Epidermal melanocyte (primary cell): ENCODE results near the gene RMI2.

Experiments used
- DNase-seq: peaks from one replicate; pipeline ENCODE4 v3.0.0; 2011; ENCODE audit warnings: low spot score; ENCODE audit not compliant: insufficient read length

The RMI2 gene

DNA sequence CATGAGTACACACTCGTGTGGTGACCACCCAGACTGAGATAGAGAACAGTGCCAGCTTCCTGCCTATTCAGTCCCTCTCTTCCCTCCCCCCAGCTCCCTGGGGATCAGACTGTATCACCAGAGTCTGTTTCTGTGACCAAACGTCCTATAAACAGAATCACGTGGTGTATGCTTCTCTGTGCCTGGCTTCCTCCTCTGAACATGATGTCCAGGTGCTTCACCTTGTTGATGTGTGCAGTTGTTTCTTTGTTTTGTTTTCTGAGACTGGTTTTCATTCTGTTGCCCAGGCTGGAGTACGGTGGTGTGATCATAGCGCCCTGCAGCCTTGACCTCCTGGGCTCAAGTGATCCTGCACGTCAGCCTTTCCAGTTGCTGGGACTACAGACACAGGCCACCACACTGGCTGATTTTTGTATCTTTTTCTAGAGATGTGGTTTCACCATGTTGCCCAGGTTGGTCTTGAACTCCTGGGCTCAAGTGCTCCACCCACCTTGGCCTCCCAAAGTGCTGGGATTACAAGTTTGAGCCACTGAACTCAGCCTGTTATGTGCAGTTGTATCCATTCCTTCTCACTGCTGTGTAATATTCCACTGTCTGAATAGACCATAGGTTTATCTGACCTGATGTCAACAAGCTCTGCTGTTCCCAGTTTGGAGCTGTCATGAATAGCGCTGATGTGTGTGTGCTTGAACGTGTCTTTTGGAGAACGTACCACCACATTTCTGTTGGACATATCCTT lies 35.2 kb upstream of the RMI2 start:
- no peak for DNase-seq

DNA sequence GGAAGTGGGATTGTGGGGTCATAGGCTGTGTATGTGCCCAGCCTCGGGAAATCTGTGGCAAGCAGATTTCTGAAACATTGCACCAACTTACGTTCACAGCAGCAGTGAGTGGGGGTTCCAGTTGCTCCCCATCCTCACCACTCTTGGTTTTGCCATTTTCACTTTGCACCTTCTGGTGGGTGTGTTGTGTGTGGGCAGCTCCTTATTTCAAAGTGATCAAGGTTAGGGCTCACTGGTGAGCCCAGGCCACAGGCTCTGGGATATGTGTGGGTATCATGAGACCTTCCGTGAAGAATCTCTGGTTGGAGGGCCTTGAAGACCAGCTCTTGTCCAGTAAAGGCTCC lies 34.7 kb upstream of the RMI2 start:
- DNase-seq, result no peak

DNA sequence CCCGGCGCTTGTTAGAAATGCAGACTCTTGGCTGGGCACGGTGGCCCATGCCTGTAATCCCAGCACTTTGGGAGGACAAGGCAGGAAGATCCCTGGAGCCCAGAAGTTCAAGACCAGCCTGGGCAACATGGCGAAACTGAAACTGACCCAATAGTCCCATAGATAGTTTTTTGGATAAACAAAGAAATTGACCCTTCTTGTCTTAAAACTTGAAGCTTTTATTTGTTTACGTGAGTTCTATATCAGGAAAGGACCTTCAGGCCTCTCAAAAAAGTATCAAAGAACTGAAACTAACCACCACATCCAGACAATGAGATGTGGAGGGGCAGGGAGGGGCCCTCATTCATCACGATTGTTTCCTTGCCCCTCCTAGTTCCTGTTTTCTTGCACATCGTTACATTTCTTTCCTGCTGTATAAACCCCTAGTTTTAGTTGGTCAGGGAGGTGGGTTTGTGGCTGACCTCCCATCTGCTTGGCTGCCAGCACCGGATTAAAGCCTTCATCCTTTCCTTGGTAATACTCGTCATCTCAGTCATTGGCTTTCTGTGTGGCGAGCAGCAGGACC lies 34.2 kb upstream of the RMI2 start:
- no peak for DNase-seq

DNA sequence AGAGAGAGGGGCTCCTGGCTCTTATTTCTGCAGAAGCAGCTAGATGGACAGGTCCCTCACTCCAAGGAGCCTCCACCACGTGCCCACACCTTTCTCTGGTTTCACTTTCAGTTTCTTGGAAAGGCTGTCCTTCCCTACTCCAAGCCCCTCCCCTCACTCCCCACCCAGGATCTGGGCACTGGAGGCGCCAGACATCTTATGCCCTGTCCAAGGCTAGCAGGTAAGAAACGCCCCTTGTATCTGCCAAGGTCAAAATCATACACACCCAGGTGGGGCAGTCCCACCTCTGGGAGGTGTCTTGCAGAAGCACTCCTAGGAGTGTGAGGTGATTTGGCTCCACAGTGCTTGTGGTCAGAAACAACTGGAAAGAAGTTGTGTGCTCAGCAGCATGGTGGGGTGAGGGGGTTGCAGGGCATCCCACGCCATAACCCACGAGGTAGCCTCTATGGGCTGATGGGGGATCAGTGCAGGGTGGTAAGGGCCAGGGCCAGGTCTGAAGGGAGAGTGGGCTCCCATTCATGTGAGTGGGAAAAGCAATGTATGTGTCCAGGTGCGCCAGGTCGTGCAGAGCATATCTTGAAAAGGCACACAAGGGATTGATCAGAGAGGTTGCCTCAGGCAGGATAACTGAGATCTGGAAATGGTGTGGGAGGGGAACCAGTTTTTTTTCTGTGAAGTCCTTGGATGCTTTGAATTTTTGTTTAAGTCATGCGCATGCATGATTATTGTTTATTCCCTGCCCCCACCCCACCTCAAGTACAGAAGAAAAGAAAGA lies 32.4 kb upstream of the RMI2 start:
- no peak for DNase-seq

DNA sequence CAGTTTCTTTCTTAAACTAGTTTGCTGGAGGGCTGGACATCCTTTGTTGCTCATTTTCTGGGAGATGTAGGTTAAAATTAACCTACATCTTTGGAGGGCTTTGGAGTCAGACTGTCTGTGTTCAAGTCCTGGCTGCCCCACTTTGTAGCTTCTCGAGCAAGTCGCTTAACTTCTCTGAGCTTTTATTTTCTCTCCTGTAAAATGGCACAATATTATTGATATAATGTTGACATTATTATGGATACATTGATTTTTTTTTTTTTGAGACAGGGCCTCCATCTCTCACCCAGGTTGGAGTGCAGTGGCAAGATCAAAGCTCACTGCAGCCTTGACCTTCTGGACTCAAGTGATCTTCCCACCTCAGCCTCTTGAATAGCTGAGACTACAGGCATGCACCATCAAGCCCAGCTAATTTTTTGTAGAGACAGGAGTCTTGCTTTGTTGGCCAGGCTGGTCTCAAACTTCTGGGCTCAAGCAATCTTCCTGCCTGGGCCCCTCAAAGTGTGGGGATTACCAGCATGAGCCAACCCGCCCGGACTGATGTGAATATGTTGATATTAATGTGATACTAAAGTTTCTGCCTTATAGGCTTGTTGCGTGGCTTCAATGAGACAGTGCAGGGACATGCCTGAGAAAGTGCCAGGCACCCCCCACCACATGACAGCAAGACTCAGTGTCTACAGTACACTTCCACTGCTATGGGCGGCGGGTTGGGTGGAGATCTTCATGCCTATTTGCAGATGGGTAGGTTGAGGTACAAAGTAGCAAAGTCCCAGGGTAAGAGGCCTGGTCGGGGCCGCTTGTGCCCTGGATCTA lies 31.6 kb upstream of the RMI2 start:
- DNase-seq, result no peak

DNA sequence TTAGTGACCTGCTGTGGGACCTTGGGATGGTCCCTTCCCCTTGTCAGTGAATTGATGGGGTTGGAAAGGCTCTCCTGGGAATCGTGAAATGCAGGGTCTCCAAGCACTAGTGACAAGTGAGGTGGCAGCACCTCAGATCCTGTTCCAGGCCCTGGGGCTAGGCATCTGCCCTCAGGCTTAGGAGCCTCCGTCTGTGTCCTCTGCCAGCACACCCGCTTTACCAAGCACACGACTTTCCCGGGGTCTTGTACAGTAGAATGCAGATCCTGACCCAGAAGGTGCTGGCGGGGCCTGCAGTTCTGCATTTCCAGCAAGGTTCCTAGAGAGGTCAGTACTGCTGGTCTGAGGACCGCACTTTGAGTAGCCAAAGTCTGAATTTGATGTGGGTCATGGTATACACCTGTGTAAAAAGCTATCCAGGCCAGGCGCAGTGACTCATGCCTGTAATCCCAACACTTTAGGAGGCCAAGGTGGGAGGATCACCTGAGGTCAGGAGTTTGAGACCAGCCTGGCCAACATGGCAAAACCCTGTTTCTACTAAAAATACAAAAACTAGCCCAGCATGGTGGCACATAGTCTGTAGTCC lies 30.9 kb upstream of the RMI2 start:
- no peak for DNase-seq

DNA sequence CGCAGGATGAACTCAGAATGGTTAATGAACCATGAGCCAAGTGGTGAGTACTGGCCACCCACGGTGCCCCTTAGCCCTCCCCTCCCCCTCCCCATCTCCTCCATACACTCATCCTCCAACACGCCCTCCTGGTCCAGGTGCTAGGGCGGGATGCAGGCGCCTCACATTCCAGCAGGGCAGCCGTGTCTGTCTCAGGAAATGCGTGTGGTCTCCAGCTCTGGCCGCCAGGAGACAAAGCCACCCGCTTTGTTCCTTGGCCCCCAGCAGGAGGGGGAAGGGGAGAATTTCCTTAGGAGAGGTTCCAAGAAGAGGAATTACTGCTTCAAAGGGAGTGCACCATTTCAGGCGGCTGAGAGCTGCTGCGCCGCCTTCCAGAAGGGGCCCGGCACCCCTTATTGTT lies 29.7 kb upstream of the RMI2 start:
- DNase-seq, result no peak

DNA sequence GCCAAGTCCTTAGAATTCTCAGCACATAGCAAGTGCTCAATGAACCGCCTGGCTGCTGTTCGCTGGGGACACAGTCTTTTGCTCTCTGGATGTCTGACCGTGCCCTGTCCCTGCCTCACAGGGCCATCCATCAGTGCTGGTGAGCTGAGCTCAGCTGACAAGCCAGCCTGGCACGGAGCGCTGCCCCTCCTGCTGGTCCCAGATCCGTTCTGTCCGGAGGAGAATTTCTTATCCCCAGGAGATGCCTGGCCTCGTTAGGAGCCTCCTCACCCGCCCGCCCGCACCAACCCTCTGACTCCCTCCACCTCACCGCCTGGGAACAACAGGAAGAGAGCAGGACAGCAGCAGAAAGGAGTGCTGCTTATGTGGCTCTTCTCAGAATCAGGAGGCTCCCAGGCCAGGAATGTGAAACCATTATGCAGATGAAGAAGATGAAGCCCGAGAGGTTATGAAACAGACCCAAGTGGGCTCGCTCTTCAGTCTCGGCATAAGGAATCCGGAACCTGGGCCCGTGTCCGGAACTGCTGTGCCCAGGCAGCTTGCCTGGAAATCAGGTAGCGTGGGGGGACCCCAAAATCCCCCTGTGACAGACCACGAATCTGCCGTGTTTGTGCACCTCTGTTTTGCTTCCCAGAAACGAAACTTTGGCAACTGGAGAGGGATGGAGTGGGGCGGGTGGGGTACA lies 28.8 kb upstream of the RMI2 start:
- no peak for DNase-seq

DNA sequence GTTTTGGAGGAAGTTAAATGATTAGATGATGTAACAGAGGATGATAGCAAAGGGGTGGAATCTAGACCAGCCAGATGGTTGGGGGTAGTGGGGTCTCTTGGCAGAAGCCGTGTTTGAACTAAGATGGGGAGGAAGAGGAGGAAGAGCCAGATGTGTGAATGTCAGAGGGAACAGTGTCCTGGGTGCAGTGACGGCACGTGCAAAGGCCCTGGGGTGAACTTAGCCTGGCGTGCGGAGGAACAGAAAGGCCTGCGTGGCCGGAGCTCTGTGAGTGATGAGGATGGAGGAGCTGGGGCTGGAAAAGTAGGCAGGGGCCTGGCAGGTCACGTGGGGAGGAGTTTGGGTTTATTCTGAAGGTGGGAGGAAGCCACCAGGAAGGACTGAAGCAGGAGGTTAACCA lies 26.4 kb upstream of the RMI2 start:
- DNase-seq, result no peak

DNA sequence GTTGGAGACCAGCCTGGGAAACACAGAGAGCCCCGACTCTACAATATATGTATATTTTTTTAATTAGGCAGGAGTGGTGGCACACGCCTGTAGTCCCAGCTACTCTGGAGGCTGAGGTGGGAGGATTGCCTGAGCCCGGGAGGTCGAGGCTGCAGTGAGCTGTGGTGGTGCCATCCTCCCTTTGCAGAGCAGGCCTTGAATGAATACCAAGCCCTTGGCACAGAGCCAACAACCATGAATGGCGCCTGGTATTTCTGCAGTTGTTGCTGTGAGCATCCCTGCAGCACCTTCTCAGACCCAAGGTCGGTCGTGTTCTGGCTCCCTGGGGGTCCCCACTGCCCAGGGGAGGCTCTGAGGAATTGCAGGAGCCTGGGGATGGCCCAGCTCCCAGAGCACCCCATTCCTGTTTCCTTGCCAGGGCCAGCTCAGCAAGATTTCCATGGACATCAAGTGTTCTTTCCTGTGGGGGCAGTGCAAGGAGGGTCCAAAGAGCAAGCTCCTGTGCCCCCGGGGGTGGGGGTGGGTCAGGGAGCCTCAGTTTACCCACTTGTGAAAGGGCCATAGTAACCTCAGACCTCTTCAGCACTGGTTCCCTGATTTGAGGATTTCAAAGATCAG lies 25.6 kb upstream of the RMI2 start:
- DNase-seq, result no peak

DNA sequence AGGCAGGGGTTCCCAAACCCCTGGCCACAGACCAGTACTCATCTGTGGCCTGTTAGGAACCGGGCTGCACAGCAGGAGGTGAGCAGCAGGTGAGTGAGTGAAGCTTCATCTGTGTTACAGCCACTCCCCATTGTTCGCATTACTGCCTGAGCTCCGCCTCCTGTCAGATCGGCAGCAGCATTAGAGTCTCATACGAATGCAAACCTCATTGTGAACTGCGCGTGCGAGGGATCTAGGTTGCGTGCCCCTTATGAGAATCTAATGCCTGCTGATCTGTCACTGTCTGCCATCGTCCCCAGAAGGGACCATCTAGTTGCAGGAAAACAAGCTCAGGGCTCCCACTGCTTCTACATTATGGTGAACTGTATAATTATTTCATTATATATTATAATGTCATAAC lies 25.1 kb upstream of the RMI2 start:
- no peak for DNase-seq

DNA sequence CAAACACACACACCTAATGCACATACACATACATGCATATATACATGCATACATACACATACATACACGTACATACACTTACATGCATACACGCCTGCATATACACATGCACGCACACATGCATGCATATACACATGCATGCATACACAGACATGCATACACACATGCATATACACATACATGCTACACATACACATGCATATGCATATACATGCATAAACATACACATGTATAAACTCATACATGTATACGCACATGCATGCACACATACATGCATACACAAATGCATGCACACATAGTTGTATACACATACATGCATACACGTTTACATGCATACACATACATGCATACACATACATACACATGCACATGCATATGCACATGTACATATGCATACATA lies 23.6 kb upstream of the RMI2 start:
- no peak for DNase-seq

DNA sequence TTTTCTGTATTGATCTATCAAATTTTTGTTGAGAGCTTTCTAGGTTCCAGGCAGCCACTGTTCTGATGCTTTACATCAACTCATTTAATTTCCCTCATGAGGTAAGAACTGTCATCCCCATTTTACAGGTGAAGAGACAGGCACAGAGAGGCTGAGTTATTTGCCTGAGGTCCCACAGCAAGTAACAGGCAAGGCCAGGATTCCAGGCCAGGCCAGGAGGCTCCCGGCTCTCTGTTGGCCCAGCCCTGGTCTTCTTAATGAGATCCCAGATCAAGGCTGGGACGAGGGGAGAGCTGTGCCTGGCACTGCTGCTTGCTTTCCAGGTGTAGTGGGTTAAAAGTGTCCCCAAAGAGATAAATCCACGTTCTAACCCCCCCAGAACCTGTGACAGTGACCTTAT lies 22.4 kb upstream of the RMI2 start:
- DNase-seq, result no peak

DNA sequence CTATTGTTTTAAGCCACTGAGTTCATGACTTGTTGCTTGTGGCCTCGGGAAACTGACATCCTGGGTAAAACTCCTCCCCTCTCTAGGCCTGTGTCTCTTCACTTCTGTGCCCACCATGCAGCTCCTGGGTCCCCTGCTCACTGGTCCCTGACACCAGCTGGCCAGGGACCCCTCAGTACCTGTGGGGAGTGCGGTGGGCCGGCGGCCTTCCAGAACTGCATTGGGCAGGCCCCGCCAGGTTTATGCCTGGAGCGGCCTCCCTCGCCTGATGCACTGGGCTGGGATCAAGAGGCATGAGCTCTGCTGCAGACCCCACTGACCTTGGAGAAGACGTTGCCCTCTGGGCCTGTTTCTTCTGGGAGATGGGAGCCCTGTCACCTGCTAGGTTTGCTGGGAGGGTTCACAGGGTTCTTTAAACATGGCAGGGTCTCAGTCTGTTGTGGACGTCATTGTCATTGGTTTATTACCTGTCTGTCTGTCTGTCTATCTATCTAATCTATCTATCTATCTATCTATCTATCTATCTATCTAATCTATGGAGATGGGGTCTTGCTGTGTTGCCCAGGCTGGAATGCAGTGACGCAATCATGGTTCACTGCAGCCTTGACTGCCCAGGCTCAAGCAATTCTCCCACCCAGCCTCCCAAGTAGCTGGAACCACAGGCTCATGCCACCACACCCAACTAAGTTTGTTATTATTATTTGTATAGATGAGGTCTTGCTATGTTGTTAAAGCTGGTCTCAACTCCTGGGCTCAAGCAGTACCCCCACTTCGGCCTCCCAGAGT lies 21.5 kb upstream of the RMI2 start:
- DNase-seq, result no peak

DNA sequence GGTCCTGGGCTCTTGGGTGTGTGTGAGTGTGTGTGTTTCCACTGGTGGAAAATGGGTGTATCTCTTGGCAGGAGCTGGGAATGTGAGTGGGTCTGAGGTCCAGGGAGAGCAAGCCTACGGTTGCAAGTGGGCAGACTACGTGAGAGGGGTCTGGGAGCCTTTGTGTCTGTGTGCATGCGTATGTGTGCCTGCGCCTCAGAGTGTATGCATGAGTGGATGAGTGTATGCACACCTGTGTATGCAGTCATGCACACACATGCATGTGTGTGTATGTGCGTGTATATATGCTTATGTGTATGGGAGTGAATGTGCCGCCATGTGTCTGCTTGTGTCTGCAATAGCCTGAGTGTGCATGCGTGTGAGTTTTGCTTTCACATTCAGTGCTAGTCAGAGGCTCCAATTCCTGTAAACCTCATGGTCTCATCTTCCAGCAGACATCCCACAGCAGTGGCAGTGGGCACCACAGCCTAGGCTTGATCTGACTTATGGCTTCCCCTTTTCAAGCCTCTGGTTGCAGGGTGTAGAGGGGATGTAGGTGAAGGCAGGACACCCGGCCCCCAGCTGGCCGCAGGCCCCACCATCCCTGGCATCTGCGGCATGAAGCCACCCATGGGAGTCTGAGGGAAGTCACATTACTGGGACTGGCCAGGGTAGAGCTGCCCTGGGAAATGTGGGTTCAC lies 19.7 kb upstream of the RMI2 start:
- DNase-seq, result no peak

DNA sequence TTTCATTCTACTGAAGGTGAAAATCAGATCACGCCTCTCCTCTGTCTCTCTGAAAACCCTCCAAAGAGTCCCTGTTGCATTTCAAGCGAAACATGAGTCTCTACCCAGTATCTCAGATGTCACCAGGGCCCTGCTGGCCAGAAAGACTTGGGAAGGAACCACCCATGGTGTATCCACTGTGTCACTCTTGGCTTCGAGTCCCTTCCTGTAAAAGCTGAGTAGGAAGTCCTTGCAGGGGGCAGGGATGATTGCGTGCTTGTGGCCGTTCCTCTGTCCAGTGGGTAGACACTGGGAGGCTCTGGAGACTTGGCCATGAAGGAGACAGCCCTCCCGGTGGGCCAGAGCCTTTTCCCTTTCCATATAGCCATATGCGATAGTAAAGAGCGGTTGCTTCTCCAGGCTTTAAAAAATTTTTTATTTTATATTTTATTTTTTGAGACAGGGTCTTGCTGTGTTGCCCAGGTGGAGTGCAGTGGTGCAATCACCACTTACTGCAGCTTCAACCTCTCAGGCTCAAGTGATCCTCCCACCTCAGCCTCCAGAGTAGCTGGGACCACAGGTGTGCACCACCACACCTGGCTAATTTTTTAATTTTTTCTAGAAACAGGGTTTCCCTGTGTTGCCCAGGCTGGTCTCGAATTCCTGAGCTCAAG lies 19.0 kb upstream of the RMI2 start:
- no peak for DNase-seq

DNA sequence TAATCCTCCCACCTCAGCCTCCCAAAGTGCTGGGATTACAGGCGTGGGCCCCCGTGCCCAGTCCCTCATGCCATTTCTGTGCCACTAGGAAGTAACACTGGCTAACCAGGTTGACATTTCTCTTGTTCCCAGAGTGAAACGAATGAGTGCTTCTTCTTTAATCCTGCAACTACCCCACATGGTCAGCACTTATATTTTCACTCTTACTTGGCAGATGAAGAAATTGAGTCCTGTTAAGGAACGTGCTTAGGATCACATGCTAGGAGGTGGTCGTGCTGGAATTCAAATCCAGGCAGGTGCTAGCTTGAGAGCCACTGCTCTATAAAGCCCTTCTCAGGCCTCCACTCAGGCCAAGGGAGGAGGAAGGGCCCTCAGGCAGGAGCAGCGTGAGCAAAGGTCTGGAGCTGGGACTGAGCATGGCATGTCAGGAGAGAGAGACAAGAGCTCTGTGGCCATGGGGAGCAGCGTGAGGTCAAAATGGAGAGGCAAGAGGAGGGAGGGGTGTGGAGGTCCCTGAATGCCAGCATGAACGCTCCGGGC lies 18.5 kb upstream of the RMI2 start:
- DNase-seq, result no peak
